GM21367 (cell line): ENCODE results near the gene HCAR2.
"Not testable (repeated sequence)": the region's sequence is repeated elsewhere in the genome, so short reads cannot be mapped to it uniquely, and the experiment has no call there.

Experiments used
- ATAC-seq: cut with Tn5 transposase; IDR thresholded peaks from one replicate; pipeline ENCODE4 v1.9.1; 2021; ENCODE audit not compliant: unreplicated experiment

Gene HCAR2

DNA sequence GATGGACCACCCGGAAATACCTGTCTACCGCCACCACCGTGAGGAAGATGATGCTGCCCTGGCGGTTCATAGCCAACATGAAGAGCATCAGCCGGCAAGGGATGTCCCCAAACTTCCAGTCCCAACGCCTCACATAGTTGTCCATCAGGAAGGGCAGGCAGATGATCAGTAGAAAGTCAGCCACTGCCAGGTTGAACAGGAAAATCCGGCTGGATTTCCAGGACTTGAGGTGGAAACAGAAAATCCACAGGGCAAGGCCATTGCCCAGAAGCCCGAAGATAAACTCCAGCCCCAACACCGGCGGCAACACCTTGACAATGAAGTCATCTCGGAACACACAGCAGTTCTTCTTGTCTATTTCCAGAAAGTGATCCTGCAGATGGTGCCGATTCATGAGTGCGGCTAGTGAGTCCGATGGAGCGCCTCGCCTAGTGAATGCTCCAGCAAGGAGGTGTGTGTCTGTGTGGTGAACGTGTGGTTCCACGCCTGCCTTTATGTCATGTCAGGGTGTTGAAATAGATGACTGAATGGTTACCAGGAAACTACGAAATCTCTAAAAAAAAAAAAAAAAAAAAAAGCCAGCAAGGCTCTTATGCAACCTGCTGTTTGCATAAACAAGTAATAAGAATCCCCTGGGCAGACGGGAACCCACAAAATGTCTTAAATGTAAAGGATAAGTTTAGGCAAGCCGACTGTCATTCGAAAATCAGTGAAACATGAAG lies at the start of gene HCAR2:
Gene HCAR2 (minus strand): TSS at position 468 of the 722 bp plus-strand sequence. CDS start 74 bp downstream, at position 394.
- not testable (repeated sequence) for ATAC-seq

DNA sequence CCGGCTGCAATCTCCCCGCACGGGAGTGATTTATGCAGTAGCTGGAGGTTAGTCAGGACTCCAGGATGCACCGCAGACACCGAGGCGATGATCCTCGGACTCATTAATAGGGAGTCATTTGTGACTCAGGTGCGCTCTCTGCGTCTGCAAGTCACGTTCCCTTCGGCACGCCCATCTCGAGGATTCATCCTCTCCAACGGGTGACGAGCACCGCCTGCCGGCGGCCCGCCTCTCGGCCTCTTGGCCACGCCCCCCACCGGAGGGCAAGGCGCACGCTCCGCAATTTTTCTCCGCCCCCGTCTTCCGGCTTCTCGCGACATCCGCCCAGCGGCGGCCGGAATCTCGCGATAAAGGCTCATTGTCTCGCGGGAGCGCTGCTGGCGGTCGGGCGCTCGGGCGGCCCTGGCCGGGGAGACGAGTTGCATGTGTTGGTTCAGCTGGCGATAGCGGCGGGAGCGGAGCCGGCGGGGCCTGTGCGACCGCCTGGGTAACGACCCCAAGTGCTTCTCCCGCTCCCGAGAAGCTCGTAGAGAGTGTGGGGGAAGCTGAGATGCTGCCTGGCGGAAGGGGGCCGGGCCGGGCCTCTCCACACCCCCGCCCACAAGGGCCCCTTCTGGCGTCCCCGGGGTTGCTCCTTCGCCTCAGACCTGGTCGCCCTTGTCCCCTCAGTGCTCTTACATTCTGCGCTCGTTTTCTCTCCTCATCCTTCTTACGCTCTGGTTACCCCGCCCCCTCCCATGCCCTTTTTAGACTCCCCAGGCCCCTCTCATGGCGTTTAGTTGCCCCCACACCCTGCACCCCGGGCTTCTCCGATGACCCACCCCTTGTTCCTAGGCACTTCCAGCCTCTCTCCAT lies 49.5 kb upstream of the HCAR2 start, which contains the start of gene DENR:
Gene DENR (plus strand): TSS at position 361 of the 855 bp plus-strand sequence. CDS start 878 bp downstream, outside the sequence.
- peak; percentile 89 for ATAC-seq

- ATAC-seq: not testable (repeated sequence)
These were observed 47.8 kb upstream of the HCAR2 start for GRCh38 chr12:122750781-122751515.

- ATAC-seq: no peak
These were observed 46.6 kb upstream of the HCAR2 start for GRCh38 chr12:122749569-122750332.

DNA sequence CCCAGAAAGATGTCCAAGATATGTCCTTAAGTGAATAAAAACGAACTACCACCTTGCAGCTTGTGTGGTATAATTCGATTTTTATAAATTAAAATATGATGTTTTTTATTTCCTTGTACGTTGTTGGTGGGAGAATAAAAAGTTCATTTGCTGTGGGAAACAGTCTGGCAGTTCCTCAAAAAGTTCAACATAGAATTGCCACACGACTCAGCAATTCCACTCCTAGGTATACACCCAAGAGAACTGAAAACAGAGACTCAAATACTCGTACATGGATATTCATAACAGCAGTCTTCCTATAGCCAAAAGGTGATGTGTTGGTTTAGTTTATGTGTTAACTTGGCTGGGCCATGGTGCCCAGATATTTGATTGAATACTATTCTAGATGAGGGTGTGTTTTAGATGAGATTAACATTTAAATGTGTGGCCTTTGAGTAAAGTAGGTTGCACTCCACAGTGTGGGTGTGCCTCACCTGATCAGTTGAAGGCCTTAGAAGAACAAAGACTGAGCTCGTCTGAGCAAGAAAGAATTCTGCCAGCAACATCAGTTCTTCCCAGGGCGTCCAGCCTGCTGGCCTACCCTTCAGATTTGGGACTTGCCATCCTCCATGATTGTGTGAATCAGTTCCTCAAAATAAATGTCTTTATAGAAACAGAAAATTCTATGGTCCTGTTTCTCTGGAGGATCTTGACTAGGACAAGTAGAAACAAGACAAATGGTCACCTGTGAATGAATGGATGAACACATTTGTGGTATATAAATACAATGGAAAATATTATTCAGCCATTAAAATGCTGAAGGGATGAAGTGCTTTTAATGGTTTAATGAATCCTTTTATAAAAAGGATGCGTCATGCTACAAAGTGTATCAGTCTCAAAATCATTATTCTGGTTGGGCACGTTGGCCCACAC lies 44.3 kb upstream of the HCAR2 start:
- ATAC-seq: no peak

DNA sequence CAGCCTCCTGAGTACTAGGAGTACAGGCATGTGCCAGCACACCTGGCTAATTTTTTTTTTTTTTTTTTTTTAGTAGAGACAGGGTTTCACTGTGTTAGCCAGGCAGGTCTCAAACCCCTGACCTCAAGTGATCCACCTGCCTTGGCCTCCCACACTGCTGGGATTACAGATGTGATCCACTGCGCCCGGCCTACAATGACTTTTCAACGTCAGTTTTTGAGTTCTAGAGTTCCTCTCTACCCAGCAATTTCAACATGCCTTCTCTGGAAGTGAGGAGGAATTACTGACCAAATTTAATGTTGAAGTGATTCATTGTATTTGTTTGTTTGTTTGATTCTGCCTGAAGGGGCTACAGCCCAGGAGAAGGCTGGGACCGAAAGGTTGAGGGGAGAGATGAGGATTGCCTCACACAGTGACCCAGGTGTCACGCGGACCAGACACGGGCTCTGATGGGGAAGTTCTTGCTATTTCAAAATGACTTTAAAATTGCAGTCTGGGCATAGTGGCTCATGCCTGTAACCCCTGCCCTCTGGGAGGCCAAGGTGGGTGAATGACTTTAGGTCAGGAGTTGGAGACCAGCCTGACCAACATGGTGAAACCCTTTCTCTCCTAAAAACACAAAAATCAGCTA lies 40.9 kb upstream of the HCAR2 start:
- ATAC-seq: no peak

DNA sequence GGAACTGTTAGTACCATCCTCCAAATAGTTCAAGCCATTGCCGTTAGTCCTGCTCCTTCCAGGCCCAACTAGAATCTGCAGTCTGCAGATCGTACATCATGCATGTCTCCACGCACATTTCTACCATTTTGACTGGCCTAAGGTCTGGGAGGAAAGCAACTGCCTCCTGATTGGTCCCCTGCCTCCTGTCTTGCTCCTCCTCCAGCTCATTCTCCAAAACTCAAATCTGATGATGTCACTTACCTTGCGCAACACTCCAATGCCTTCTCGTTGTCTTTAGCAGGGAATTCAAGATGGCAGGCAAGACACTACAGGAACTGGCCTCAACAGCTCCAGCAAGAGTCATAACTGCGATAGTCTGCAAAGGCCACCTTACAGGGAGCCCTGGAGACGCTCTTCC lies 37.2 kb upstream of the HCAR2 start:
- no peak for ATAC-seq

DNA sequence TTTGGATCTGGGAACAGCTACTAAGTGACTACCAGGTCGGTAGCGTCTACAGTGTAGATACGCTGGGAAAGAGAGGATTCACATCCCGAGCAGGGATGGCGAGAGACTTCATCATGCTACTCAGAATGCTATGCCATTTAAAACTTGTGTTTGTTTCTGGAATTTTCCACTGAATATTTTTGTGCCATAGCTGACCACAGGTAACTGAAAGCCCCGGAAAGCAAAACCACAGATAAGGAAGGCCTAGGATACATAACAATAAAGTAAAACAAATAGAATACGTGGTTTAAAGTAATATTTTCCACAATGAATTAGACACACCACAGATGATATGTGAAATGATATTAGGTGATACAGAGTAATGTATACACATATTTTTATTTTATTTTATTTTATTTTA lies 35.4 kb upstream of the HCAR2 start:
- ATAC-seq: no peak

- no peak for ATAC-seq
These were observed 29.5 kb upstream of the HCAR2 start for GRCh38 chr12:122732611-122733010.

DNA sequence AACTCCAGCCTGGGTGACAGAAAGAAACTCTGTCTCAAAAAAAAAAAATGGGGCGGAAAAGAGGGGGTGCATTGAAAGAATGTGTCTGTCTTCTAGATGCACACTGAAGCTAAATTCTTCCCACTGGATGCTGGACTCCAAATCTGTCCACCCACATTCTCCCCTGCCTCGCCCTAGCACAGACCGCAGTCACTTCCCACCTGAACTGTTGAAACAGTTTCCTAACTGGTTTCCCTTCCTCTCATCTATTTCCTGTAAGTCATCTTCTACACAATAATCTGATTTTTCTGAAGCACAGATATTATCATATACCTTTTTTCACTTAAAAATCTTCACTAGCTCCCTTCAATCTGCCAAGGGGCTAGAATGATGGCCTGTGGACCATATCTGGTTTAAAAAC lies 29.0 kb upstream of the HCAR2 start:
- no peak for ATAC-seq

DNA sequence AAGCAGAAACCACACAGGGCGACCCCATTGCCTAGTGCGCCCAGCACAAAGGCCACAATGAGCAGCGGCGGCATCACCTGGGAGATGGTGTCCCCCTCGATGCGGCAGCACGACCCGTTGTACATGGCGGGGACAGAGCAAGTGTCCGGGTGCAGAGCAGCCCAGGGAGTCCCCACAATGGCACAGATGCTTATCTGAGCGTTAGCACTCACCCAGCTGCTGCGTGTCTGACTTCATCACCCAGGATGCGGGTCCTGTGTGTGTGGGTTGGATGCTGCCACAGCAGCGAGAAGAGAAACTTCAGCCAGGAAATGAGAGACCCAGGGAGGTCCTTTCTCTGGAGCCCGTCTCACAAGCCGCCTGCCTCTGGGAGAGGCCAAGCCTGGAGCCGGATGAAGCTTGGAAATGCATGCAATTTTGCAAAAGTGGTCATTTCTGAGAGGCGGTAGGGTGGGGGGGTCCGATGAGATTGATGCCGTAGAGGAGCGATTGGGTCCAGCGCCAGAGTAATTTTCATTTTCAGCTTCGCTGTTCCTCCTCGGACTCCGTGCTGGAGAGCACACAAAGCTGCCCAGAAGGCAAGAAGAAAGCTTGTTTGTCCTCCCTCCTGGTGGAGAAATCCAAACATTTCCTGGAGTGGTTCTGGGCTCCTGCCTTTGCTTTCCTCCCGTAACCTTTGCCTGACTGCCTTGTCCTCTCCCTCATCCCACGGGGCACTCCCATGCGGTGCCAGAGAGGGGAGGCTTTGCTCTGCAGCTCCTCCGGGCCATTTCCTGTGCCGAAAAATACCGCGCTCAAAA lies 27.3 kb upstream of the HCAR2 start, which contains the start of gene HCAR1:
Gene HCAR1 (minus strand): TSS at position 630 of the 800 bp plus-strand sequence. CDS start 505 bp downstream, at position 125.
- no peak for ATAC-seq

DNA sequence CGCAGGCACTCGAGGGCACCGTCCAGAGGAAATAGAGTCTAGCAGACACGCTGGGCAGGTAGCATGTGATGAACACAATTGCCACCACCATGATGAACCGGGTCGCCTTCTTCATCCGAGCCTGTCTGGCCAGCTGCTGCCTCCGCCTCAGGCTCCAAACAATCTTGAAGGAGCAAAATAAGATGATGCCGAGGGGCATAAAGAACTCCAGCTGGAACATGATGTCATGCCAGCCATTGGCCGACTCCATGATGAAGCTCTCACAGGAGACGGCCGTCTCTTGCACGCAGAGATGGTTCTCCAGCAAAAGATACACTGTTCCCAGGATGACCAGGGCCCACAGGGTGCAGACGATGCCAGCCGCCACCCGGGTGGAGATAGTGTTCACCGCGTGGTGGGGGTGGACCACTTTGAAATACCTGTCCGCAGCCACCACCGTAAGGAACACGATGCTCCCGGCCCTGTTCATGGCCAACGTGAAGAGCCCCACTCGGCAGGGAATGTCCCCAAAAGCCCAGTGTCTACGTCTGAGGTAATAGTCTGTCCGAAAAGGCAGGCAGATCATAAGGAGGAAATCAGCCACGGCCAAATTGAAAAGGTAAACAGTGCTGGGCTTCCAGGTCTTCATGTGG lies 26.5 kb upstream of the HCAR2 start:
- ATAC-seq: no peak

DNA sequence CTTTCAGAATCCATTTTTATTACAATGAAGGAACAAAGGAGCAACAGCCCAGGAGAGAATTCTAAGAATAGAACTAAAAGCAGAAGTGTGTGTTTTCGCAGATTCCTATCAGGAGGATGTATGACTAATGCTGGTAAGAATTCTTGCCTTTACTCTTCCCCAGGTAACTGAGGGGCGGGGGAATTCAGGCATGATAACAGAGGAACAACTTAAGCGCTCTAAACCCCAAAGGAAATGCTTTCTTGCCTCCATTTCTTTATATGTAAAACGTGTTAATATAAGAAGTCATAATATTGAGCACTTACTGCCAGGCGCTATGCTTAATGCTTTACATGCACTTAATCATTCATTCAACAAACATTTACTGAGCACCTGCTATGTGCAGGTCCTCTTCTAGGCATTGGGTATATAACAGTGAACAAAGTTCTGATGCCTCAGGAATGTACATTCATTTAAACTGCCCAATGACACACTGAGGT lies 23.0 kb upstream of the HCAR2 start:
- no peak for ATAC-seq

DNA sequence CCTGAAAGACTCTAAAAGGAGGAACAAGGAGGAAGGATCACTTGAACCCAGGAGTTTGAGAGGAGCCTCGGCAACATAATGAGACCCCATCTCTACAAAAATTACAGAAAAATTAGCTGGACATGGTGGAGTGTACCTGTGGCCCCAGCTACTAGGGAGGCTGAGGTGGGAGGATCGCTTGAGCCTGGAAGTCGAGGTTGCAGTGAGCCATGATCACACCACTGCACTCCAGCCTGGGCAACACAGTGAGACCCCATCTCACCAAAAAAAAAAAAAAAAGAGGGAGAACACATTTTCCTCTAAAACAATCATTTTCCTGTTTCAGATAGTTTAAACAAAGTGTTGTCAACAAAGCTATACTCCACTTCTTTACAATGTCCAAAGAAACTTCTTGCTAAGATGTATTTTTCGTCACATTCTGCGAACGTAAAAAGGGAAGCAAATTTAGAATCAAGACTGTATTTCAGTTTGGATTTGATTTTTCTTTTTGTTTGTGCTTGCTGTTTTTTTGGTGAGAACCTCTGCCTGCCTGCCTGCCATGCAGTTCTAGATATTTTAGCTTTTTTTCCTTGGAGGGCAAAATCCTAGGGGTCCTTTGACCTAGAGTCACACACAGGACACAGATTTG lies 22.4 kb upstream of the HCAR2 start:
- ATAC-seq: no peak

DNA sequence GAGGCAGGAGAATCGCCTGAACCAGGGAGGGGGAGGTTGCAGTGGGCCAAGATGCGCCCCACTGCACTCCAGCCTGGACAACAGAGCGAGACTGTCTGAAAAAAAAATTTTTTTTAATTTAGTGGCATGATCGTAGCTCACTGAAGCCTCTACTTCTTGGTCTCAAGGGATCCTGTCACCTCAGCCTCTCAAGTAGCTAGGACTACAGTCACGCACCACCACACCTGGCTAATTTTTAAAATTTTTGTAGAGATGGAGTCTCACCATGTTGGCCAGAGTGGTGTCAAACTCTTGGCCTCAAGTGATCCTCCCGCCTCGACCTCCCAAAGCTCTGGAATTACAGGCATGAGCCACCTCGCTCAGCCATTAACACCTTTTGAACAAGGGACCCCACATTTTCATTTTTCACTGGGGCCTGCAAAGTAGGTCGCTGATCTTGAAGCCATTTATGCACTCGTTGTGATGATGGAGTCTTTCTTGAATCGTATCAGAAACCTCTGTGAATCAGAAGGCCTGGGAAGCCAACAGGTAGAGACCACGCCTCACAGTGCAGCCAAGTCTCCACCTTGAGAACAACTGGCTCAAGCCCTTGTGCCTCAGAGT lies 21.6 kb upstream of the HCAR2 start:
- ATAC-seq: no peak

- ATAC-seq: no peak
These were observed 19.2 kb upstream of the HCAR2 start for GRCh38 chr12:122722387-122722786.

DNA sequence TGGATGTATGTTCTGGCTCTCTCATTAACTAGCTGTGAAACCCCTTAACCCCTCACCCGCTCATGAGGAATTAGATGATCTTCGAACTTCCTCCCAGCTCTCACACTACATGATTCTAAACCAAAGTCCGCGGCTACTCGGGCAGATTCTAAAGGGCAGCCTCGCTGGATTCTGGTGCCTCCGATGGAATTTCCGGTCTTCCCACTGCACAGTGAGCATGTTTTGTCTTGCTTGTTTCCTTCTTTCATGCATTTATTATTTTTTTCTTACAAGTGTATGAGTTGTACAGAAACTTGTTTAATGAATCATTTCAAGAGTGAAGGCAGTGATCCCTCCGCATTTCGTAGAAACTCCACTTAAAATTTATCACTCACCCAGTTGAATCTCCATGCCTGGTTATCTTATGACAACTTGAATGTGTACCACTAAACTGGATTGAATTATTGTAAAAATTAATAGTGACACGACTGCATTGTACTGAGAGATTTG lies 17.9 kb upstream of the HCAR2 start:
- ATAC-seq: no peak
